ENCODE results near the gene UTY.

The UTY gene

GRCh38 chrY:13398876-13399275 is 81.0 kb downstream of the UTY start:
- no peak for DNase-seq

- DNase-seq, result no peak
These were observed 98.6 kb downstream of the UTY start for GRCh38 chrY:13381110-13381683.

- DNase-seq, result no peak
These were observed 108.7 kb downstream of the UTY start for GRCh38 chrY:13370868-13371800.

- DNase-seq, result no peak
These were observed 109.6 kb downstream of the UTY start for GRCh38 chrY:13370245-13370644.

GRCh38 chrY:13368513-13368845 is 111.4 kb downstream of the UTY start:
- DNase-seq, result no peak

- no peak for DNase-seq
These were observed 116.2 kb downstream of the UTY start for GRCh38 chrY:13363641-13364040.

- no peak for DNase-seq
These were observed 117.2 kb downstream of the UTY start for GRCh38 chrY:13362662-13363061.

GRCh38 chrY:13361656-13362636 is 117.9 kb downstream of the UTY start:
- no peak for DNase-seq

- DNase-seq, result no peak
These were observed 128.4 kb downstream of the UTY start for GRCh38 chrY:13351443-13351842.

GRCh38 chrY:13347106-13347505 is 132.7 kb downstream of the UTY start:
- DNase-seq, result no peak

GRCh38 chrY:13345549-13345948 is 134.3 kb downstream of the UTY start:
- no peak for DNase-seq

GRCh38 chrY:13343307-13343946 is 136.4 kb downstream of the UTY start:
- peak in 1 of 2 experiments; percentile 1 for DNase-seq

GRCh38 chrY:13339939-13340338 is 139.9 kb downstream of the UTY start:
- DNase-seq, result no peak

- DNase-seq, result no peak
These were observed 140.5 kb downstream of the UTY start for GRCh38 chrY:13339381-13339780.

GRCh38 chrY:13338711-13339110 is 141.1 kb downstream of the UTY start:
- DNase-seq, result no peak

- no peak for DNase-seq
These were observed 141.9 kb downstream of the UTY start for GRCh38 chrY:13337934-13338333.

- DNase-seq, result no peak
These were observed 146.0 kb downstream of the UTY start for GRCh38 chrY:13333791-13334190.

GRCh38 chrY:13330651-13331050 is 149.2 kb downstream of the UTY start:
- no peak for DNase-seq

- no peak for DNase-seq
These were observed 166.9 kb downstream of the UTY start for GRCh38 chrY:13312966-13313365.

- no peak for DNase-seq
These were observed 171.9 kb downstream of the UTY start for GRCh38 chrY:13307959-13308358.

- no peak for DNase-seq
These were observed 179.0 kb downstream of the UTY start for GRCh38 chrY:13300795-13301194.

GRCh38 chrY:13299411-13299810 is 180.4 kb downstream of the UTY start:
- no peak for DNase-seq
